ENCODE measurements around the gene PTP4A2.

Gene PTP4A2

DNA sequence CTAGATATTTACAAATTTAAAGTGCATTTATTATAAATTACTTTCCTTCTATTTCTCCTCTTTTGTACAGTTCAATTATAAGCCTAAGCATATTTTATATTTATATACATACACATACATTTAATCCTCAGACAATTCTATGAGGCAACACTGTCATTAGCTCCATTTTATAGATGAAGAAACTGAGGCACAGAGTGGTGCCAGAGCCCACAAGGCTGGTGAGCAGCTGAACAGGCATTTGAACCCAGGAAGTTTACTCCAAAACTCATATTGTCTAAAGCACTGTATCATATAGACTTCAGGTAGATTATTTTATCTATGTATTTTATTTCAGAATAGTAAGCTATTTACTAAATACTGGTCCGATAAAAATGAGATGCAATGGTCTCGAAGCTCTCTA is 52.3 kb downstream of the PTP4A2 start:
- DNase-seq (ENCODE audit: low read depth in 2 of 2): no peak

DNA sequence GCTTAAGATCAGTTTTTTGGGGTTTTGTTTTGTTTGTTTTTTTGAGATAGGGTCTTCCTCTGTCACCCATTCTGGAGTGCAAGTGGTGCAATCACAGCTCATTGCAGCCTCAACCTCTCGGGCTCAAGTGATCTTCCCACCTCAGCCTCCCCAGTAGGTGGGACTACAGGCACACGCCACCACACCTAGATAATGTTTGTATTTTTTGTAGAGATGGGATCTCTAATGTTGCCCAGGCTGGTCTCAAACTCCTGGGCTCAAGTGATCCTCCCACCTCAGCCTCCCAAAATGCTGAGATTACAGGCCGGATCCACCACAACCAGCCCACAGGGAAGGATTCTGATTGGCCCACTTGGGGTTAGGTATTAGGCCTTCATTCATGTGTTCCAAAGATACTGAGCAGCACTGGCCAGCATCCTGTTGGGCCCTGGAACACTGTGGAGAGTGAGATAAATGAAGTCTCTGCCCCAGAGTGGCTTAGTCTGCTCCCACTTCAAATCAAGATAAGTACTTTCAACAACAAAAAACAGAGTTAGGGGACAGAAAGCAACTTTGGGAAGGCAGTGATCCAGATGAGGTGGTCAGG is 54.7 kb downstream of the PTP4A2 start:
- no peak for DNase-seq (ENCODE audit: low read depth in 2 of 2)

DNA sequence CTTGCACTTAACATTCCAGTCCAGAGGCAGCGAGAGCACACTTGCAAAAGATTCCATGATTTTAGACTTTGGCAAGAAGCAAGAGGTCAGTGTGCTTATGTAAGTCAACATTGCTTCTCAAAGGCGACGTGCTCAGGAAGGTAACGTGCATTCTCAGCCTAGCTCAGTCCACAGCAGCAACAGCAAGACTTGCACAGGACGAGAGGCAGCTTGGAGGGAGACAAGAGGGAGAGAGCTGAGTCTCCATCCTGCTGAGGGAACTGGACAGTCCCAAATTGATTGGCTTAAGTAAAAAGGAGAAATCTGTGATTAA is 56.5 kb downstream of the PTP4A2 start:
- no peak for DNase-seq (ENCODE audit: low read depth in 2 of 2)

DNA sequence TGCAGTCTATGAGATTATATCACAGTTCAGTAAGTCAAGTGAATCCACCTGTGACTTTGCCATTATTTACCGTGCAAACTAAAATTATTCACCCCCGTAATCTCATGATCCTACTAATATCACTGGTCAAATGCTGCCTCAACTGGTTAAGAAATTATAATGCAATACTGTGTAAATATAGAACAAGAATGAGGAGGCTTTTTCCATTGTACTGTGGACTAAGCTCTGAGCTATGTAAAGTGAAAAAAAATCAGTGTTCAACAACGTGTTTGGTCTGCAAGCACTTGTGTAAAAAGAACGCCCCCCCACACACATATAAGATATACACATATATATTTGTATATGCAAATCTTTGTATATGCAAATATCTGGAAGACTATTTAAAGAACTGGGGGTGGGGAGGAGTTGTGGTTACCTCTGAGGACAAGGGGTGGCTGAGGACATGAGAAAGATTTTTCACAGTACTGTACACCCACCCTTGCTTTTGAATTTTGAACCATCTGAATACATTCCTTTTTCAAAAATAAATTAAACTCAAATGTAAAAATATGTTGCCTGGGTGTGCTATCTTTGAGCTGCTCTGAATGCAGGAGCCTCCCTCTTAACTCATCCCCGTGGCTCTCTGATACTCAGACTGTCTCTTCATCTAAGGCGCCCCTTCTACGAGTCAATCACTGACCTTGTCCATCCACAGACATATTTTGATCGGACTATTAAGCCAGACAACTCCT is 57.0 kb downstream of the PTP4A2 start:
- no peak for DNase-seq (ENCODE audit: low read depth in 2 of 2)

DNA sequence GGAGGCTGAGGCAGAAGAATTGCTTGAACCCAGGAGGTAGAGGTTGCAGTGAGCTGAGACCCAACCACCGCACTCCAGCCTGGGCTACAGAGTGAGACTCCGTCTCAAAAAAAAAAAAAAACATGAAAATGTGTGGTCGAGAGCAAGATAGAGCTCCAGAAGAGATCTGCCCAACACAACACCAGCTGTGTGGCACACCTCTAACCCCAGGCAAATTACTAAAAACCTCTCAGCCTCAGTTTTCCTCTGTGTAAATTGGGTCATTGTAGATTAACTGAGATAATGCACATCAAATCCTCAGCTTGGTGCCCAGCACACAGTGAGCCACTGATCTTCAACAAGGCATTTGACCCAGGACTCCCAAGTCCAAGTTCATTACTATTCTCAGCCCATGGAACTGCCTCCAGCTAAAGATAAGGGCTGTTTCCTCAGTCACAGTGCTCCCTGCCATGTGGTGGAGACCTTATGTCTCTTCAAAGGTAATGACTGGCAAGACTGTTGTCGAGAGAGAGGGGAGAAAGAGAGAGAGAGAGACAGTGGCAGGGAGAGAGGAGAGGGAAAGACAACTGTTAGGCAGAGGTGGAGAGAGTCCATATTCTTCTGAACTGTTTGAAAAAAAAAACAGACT is 58.1 kb downstream of the PTP4A2 start:
- DNase-seq (ENCODE audit: low read depth in 2 of 2): no peak

DNA sequence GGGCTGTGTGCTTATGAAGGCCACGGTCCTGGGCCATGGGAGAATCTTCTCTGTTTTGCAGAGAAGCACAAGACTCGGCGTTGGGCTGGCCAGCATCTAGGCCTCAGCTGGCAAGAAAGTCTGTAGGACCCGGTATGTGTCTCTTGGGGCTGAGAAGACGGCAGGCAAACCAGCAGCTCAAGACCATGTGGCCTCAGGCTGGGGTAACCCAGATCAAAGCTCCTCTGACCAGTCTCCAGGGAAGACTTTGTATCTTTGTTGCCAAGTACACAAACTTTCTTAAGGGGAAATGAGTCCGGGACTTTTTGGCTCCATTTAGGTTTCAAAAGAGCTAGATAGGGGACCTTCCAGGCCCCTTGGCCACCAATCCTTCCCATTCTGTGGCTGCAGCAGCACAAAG is 60.1 kb downstream of the PTP4A2 start:
- no peak for DNase-seq (ENCODE audit: low read depth in 2 of 2)

DNA sequence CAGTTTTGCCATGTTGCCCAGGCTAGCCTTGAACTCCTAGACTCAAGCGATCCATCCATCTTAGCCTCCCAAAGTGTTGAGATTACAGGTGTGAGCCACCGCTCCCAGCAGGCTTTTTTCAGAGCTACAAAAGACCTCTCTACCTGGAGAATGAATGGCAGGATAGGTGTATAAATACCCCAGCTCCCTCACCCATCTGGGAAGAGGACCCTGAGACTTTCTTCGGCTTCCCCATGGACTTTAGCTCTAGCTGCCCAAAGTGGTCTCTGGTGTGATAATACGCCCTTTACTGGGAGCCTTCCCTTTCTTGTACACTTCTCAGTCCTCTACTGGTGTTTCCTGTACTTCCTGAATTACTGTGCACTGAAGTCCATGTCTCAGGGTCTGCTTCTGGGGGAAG is 60.6 kb downstream of the PTP4A2 start:
- DNase-seq (ENCODE audit: low read depth in 2 of 2): no peak

DNA sequence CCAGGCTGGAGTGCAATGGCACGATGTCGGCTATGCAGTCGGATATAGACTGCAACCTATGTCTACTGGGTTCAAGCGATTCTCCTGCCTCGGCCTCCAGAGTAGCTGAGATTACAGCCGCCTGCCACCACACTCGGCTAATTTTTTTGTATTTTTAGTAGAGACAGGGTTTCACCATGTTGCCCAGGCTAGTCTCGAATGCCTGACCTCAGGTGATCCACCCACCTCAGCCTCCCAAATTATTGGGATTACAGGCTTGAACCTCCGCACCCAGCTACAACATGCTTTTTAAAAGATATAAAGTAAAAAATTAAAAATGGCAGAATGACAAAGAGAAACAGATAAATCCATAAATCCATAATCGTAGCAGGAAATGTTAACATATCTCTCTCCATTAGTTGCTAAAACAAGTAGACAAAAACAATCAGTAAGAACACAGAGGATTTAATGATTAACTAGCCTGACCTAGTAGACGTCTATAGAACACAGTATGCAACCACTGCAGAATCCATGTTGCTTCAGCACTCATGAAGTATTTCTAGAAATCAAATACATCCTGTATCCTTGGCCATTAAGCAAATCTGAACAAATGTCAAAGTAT is 62.4 kb downstream of the PTP4A2 start:
- DNase-seq (ENCODE audit: low read depth in 2 of 2): no peak

DNA sequence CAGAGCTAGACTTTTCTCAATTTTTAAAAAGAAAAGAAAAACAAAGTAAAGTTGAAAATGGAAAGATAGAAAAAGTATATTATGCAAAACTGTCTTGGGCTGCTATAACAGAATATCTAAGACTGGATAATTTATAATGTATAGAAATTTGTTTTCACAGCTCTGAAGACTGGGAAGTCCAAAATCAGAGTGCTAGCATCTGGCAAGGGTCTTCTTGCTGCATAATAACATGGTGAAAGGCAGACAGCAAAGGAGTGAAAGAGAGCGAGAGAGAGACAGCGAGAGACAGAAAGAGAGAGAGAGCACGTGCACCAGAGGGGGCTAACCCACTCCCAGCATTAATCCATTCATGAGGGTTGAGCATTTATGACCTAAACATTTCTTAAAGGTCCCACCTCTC is 63.2 kb downstream of the PTP4A2 start:
- no peak for DNase-seq (ENCODE audit: low read depth in 2 of 2)

DNA sequence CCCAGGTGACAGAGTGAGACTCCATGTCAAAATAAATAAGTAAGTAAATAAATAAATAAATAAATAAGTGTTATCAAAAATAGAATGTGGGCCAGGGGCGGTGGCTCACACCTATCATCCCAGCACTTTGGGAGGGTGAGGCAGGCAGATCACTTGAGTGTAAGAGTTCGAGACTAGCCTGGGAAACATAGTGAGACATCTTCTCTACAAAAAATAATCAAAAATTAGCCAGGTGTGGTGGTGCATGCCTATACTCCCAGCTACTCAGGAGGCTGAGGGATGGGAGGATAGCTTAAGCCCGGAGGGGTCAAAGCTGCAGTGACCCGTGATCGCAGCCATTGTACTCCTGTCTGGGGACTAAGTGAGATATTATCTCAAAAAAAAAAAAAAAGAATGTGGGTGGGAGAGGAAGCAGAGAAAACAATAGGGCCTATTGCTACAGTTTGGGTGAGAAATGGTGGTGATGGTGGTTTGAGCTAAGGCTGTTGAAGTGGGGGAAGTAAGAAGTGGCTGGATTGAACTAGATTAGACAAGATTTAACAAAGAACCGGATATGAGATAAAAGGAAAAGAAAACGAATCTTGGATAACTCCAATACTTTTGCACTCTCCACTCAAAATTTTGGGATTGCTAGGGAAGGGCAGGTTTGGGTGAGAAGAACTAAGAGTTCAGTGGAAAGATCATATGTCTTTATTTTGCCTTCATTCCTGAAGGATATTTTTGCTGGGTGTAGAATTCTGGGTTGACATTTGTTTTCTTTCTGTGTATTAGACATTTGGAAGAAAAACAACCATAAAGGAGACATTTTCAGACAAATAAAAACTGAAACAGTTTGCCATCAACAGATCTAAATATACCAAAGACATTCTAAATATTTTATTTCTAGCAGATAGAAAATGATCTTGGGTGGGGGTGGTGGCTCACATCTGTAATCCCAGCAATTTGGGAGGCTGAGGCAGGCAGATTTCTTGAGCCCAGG is 65.2 kb downstream of the PTP4A2 start:
- DNase-seq (ENCODE audit: low read depth in 2 of 2): no peak

DNA sequence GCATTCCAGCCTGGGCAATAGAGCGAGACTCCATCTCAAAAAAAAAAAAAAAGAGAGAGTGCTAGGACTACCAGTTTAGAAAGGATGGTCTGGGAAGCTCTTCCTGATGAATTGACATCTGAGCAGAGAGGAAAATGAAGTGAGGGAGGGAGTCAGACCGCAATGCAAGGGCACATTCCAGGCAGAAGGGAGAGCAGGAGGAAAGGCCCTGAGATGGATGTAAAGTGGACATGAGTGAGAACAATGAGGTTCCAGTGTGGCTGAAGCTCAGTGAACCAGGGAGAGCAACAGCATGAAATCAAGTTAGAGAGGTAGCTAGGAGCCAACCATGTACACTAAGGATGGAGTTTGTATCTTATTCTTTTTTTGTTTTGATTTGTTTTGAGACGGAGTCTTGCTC is 66.5 kb downstream of the PTP4A2 start:
- no peak for DNase-seq (ENCODE audit: low read depth in 2 of 2)

DNA sequence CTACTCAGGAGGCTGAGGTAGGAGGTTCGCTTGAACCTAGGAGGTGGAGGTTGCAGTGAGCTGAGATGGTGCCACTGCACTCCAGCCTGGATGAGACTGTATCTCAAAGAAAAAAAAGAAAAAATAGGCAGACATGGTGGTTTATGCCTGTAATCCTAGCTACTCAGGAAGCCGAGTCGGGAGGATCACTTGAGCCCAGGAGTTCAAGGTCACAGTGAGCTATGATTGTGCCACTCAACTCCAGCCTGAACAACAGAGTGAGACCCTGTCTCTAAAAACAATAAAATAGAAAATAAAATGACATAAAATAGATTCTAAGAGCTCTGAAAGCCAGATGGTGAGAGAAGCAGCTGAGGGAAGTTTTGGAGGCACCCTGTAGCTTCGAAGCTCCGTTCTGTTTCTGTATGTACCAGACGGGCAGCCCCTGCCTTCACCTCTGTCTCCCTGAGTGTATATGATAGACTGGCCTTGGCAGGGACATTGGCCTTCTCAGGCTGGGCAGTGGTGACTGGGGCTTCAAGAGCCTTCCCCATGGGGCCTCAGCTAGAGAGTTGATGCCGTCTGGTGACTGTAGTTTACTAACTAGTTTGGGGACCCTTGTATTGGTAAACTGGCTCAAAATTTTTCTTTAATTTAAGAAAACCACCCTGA is 68.0 kb downstream of the PTP4A2 start:
- no peak for DNase-seq (ENCODE audit: low read depth in 2 of 2)

DNA sequence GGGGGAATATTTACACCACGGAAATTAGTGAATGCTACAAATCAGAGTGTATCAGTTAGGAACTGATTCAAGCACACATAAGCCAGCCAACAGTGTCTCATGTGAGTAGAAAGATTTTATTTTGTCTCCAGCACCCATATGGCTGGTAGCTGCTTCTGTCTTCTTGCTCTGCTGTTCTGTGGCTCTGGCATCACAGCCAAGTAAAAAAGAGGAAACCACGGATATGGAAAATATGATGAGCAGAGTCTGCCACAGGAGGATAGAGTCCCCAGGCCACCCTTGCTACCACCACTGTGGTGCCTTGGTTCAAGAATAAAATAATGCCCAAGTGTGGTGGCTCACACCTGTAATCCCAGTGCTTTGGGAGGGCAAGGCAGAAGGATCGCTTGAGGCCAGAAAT is 68.7 kb downstream of the PTP4A2 start:
- DNase-seq (ENCODE audit: low read depth in 2 of 2): no peak

DNA sequence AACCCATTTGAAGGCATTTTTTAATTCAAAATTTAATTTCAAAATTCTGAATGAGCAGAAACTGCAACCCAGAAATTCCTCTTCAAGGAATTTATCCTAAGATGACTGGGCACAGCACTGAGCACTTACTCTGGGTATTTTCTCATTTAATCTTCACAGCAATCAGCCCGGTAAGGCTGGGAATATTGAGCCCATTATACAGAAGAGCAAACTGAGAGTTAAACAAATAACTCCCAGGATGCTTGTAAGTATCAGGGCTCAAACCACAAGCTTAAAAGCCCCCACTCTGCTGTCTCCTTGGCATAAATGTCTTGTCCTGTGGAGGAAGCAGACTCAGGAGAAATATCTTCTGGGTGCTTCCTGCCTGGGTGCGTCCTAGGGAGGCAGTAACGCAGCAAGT is 69.3 kb downstream of the PTP4A2 start:
- DNase-seq (ENCODE audit: low read depth in 2 of 2): no peak

DNA sequence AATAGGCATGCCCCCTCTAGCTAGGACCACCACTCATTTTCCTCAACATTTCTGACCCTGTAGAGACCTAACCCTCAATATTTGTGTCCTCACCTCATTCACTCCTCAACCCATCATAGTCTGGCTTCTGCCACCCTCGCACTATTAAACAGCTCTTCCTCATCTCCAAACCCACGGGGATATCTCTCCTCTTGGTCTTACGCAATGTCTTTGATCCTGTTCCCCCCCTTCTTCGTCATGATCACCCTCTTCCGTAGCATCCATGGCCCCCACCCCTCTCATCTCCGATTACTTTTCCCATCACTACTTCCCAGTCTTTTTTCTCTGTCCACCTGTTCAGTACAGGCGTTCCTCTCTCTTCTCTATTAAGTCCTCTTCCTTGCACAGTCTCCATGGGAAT is 70.6 kb downstream of the PTP4A2 start:
- no peak for DNase-seq (ENCODE audit: low read depth in 2 of 2)

DNA sequence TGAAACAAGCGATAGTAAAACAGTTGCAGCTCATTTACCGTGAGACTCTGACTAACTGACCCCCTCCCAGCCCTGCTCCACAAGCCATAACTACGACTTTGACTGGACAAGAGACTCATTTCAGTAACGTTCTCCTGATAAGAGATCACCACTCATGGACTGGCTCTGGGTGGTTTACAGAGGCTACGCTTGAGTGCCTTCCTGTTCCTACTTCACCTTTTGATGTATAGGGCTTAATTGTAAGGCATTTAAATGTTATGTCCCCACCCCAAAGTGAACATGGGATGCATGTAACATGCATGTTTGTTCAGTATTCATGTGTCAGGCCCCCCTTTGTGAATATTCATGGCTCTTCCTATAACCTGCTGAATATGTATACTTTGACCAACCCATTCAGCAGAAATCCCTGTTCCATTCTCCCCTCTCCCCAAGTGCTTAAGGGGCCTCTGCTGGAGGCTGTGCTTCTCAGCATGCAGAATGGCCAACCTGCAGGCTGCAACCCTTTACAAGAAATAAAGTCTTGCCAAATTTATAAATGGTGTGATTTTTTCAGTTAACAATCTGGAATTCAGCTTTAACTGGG is 71.6 kb downstream of the PTP4A2 start:
- DNase-seq (ENCODE audit: low read depth in 2 of 2): no peak

DNA sequence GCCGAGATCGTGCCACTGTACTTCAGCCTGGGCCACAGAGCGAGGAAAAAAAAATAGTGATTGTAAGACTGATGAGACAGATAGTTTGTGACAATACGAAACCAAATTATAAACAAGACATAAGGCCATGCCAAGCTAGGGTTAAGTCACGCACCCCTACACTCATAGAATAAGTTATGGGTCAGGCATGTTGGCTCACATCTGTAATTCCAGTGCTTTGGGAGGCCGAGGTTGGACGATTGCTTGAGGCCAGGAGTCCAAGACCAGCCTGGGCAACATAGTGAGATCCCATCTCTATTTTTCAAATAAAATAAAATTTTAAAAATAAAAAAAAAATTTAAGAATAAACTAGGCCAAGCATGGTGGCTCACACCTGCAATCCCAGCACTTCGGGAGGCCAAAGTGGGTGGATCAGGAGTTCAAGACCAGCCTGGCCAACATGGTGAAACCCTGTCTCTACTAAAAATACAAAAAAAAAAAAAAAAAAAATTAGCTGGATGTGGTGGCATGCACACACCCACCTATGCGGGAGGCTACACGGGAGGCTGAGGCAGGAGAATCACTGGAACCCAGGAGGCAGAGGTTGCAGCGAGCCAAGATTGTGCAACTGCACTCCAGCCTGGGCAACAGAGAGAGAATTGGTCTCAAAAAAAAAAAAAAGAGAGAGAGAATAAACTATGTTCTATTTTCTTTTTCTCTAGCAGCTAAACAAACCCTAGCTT is 72.3 kb downstream of the PTP4A2 start:
- DNase-seq (ENCODE audit: low read depth in 2 of 2): no peak

DNA sequence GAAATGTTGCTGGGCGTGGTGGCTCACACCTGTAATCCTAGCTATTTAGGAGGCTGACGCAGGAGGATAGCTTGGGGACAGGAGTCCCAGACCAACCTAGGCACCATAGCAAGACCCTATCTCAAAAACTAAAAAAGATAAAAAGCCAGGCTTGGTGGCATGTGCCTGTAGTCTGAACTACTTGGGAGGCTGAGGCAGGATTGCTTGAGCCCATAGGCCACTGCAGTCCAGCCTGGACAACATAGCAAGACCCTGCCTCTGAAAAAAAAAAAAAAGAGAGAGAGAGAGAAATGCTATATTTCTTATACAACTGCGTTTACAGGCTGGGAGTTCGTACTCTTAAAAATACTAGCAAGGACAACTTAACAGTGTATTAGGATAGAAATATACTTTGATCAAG is 76.1 kb downstream of the PTP4A2 start:
- no peak for DNase-seq (ENCODE audit: low read depth in 2 of 2)

DNA sequence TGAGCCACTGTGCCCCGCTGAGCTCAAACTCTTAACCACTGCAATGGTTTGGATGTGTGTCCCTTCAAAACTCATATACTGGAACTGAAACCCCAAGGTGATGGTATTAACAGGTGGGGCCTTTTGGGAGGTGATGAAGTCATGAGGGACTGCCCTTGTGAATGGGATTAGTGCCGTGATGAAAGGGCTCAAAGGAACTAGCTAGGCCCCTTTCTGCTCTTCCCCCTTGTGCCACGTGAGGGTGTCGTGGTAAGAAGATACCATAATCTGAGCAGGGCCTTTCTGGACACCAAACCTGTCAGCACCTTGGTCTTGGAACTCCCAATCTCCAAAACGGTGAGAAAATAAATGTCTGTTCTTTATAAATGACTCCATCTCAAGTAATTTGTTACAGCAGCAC is 76.8 kb downstream of the PTP4A2 start:
- DNase-seq (ENCODE audit: low read depth in 2 of 2): no peak

DNA sequence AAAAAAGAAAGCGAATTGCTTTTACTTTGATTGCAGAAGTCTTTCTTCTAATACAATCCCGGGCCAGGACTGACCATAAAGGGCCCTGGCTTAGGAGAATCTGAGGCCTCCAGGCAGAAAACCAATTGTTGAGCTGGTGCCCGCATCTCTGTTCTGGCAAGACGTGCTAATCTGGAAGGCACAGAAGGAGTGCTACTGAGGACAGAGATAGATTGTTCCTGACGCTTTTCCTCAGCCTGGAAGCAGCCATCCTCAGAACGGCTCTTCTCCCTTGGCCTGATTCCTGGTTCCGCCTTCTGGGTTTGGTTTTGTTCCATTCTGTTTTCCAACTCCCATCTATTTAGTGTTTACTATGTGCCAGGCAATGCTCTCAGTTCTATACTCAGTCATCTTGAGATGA is 77.6 kb downstream of the PTP4A2 start:
- DNase-seq (ENCODE audit: low read depth in 2 of 2): no peak

DNA sequence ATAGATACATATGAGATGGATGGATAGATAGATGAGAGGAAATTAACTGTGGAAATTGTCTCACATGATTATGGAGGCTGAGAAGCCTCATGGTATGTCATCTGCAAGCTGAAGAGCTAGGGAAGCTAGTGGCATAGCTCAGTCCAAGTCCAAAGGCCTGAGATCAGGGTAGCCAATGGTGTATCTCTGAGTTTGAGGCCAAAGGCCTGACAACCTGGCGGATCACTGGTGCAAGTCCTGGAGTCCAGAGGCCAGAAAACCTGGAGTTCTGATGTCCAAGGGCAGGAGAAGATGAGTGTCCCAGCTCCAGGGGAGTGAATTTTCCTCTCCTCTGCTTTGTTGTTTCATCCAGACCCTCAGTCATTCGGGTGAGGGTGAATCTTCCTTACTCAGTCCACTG is 78.4 kb downstream of the PTP4A2 start:
- no peak for DNase-seq (ENCODE audit: low read depth in 2 of 2)

Measured in stimulated activated CD8-positive, alpha-beta memory T cell treated with anti-CD3 and anti-CD28 coated beads, Interleukin-15, amount 100 ng/mL, for 4 hours (primary cell).